Endothelial cell (in vitro differentiated cells): ENCODE data around the gene FCRL6. TPM values are rescaled to one million over a fixed set of nuclear protein-coding genes. Genes with fewer than 3 reads are reported as not detected.

Experiments used
- DNase-seq: peaks from one replicate; pipeline ENCODE4 v3.0.0; 2021; ENCODE audit warnings: low spot score
- H3K27ac Mint-ChIP-seq: one replicate; pipeline ENCODE4 v1.8.0; 2021; ENCODE audit warnings: mixed read lengths, inconsistent platforms; ENCODE audit not compliant: unreplicated experiment
- H3K27me3 Mint-ChIP-seq: one replicate; pipeline ENCODE4 v1.8.0; 2021; ENCODE audit warnings: mild to moderate bottlenecking, moderate library complexity, mixed read lengths, inconsistent platforms; ENCODE audit not compliant: unreplicated experiment
- H3K36me3 Mint-ChIP-seq: one replicate; pipeline ENCODE4 v1.8.0; 2021; ENCODE audit warnings: mild to moderate bottlenecking, low read depth, mixed read lengths, inconsistent platforms; ENCODE audit not compliant: unreplicated experiment
- H3K4me1 Mint-ChIP-seq: one replicate; pipeline ENCODE4 v1.8.0; 2021; ENCODE audit warnings: mild to moderate bottlenecking, mixed read lengths, inconsistent platforms; ENCODE audit not compliant: unreplicated experiment
- H3K4me3 Mint-ChIP-seq: one replicate; pipeline ENCODE4 v1.8.0; 2021; ENCODE audit warnings: mild to moderate bottlenecking, mixed read lengths, inconsistent platforms; ENCODE audit not compliant: unreplicated experiment
- H3K9me3 Mint-ChIP-seq: one replicate; pipeline ENCODE4 v1.8.0; 2021; ENCODE audit warnings: mixed read lengths, inconsistent platforms; ENCODE audit not compliant: unreplicated experiment
- total RNA-seq: library from RNA; stranded (reverse); fragmentation: NEBNext Ultra II Directional; extraction: Animal tissue kit (Norgen Biotek cat#: 25700); gene quantifications from one replicate; pipeline ENCODE4 v1.2.1, GENCODE V29; 2021; ENCODE audit not compliant: unreplicated experiment
- TF ChIP-seq, protein P1 (sequence below): fragments of 200-600 bp; sonication (generic); IDR thresholded peaks from one replicate; pipeline ENCODE4 v1.5.0; 2021; ENCODE audit warnings: antibody characterized with exemption; ENCODE audit not compliant: unreplicated experiment

The FCRL6 gene
- total RNA-seq, 1 donor from 2014 or later: not detected

DNA sequence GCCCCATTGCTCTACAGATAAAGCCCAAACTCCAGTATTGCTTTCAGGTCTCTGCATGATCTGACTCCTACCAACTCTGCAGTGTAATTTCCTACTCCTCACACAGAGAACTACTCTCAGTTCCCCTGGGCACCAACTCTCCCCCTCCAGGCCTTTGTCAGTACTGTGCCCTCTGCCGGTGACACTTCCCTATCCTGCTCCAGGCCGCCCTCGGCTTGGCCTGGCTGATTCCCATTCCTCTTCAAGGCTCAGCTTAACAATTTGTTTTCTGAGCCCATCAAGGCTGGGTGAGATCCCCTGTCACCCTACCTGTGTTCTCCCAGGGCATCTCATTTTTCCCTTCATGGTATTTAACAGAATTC lies 27.1 kb downstream of the FCRL6 start:
- H3K4me3 Mint-ChIP-seq: no peak overlapping the region
- H3K27me3 Mint-ChIP-seq: peaks cover 13% of the 10 kb centered on the region
- TF ChIP-seq, protein P1, sequence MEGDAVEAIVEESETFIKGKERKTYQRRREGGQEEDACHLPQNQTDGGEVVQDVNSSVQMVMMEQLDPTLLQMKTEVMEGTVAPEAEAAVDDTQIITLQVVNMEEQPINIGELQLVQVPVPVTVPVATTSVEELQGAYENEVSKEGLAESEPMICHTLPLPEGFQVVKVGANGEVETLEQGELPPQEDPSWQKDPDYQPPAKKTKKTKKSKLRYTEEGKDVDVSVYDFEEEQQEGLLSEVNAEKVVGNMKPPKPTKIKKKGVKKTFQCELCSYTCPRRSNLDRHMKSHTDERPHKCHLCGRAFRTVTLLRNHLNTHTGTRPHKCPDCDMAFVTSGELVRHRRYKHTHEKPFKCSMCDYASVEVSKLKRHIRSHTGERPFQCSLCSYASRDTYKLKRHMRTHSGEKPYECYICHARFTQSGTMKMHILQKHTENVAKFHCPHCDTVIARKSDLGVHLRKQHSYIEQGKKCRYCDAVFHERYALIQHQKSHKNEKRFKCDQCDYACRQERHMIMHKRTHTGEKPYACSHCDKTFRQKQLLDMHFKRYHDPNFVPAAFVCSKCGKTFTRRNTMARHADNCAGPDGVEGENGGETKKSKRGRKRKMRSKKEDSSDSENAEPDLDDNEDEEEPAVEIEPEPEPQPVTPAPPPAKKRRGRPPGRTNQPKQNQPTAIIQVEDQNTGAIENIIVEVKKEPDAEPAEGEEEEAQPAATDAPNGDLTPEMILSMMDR: peak; percentile 30
- H3K9me3 Mint-ChIP-seq: no peaks in the 10 kb centered on the region
- H3K4me1 Mint-ChIP-seq: peaks cover 6% of the 10 kb centered on the region
- no peaks in the 10 kb centered on the region for H3K36me3 Mint-ChIP-seq
- DNase-seq: peak; percentile 66
- H3K27ac Mint-ChIP-seq: no peak overlapping the region

DNA sequence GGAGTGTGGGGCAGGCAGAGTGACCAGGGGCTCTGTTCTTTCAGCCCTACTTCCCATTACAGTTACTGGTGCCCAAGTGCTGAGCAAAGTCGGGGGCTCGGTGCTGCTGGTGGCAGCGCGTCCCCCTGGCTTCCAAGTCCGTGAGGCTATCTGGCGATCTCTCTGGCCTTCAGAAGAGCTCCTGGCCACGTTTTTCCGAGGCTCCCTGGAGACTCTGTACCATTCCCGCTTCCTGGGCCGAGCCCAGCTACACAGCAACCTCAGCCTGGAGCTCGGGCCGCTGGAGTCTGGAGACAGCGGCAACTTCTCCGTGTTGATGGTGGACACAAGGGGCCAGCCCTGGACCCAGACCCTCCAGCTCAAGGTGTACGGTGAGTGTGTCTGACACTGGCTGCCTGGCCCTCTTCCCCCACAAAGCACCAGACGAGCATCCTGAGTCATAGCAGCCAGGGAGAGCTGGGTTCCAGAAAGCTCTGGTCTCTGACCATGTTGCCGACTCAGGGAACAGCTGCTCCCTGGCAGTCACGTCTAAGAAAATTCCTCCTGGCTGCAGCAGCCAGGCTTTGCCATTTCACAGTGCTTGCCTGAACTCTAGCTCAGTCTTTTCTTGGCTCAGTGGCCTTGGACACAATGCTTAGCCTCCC lies 27.8 kb downstream of the FCRL6 start:
- Mint-ChIP-seq H3K4me1 (peaks cover 6% of the 10 kb centered on the region), H3K9me3 (no peaks in the 10 kb centered on the region), H3K27me3 (peaks cover 11% of the 10 kb centered on the region), H3K4me3 (no peak overlapping the region), H3K36me3 (no peaks in the 10 kb centered on the region), H3K27ac (no peak overlapping the region)
- TF ChIP-seq, protein P1: no peak
- DNase-seq: no peak

DNA sequence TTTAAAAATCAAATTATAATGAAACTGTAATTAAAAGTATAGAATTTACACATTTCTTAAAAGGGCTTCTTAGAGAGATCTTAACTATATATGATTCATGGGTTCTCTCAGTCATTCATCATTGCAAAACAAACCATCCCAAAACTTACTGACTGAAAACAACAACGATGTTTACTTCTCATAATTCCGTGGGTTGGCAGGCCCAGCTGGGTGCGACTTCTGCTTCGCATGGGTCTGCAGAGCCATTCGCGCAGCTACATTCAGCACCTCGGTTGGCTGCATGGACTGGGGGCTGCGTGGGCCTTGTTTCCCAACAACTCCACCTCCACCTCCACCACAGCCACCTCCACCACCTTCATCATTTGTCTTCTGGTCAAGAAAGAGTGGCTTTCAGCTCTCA lies 28.6 kb downstream of the FCRL6 start:
- no peak overlapping the region for H3K27ac Mint-ChIP-seq
- no peaks in the 10 kb centered on the region for H3K9me3 Mint-ChIP-seq
- H3K36me3 Mint-ChIP-seq: no peaks in the 10 kb centered on the region
- H3K27me3 Mint-ChIP-seq: peaks cover 8% of the 10 kb centered on the region
- H3K4me1 Mint-ChIP-seq: peaks cover 6% of the 10 kb centered on the region
- no peak overlapping the region for H3K4me3 Mint-ChIP-seq
- TF ChIP-seq, protein P1: no peak
- DNase-seq: no peak

DNA sequence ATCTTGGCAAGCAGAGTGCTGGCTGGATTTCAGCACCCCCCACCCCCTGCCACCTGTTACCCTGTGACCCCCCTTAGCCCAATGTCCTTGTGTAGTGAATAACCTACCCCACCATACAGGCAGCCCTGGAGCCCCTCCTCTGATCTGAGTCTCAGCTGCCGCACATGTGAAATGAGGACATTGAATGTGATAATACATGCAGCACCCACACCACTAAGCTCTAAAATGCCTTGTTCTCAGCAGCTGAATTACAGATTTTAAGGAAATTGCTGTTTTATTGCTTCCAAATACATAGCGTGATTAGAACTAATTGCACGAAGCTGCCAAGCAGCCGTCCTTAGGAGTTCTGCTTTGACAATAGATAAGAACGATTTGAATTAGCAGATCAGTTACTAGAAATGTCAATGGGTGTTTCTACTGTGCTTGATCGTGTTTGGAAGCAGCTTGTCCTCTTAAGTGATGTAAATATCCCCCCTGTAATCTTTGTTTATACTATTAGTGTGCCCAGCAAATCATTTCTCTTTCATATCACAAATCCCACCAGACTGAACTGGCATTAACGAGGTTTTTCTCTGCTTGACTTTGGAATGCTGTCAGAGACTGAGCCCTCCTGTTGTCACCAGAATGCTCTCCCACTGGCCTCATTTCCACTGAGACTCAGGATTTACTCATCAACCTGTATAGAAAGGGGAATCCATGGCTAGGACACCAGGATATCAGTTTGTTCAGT lies 29.4 kb downstream of the FCRL6 start:
- H3K36me3 Mint-ChIP-seq: no peaks in the 10 kb centered on the region
- H3K4me3 Mint-ChIP-seq: no peak overlapping the region
- no peak for DNase-seq
- peaks cover 5% of the 10 kb centered on the region for H3K27me3 Mint-ChIP-seq
- no peaks in the 10 kb centered on the region for H3K9me3 Mint-ChIP-seq
- H3K4me1 Mint-ChIP-seq: no peaks in the 10 kb centered on the region
- TF ChIP-seq, protein P1: no peak
- H3K27ac Mint-ChIP-seq: no peak overlapping the region

DNA sequence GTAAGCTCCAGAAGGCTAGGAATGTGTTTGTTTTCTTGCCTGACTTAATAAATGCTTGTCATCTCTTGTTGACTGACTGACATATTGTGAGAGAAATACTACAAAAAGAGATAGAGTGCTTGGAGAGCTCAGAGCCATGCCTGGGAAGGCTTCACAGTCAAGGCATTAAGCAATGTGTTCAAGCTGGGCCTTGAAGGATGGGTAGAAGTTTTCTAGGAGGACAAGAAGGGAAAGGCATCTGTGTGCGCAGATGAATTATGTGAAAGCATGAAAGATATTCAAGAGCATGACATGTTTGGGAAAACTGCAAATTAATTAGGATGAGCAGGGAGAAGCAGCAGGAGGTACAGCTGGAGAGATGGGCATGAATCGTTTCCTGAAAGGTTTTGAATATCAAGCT lies 30.1 kb downstream of the FCRL6 start:
- Mint-ChIP-seq H3K4me3 (no peak overlapping the region), H3K27ac (no peak overlapping the region), H3K36me3 (no peaks in the 10 kb centered on the region), H3K27me3 (peaks cover 6% of the 10 kb centered on the region), H3K4me1 (no peaks in the 10 kb centered on the region), H3K9me3 (no peaks in the 10 kb centered on the region)
- TF ChIP-seq, protein P1: no peak
- no peak for DNase-seq
